Suprapubic skin (tissue), 4 donors: Measurements from ENCODE around the gene LRBA. TPM values are rescaled to one million over a fixed set of nuclear protein-coding genes. Genes with fewer than 3 reads are reported as not detected.
A peak's percentile ranks its signal among the peaks of the same experiment; 100 is the strongest.

Experiments
- DNase-seq, 2 donors: peaks; one replicate each; pipeline ENCODE4 v3.0.0-alpha.2; 2019; ENCODE audit warnings: low spot score in 2 of 2
- H3K27ac ChIP-seq: fragments of 200-600 bp; sonication (generic); one replicate; pipeline ENCODE4 v1.5.1; 2019
- H3K27me3 ChIP-seq: fragments of 200-600 bp; sonication (generic); one replicate; pipeline ENCODE4 v1.5.1; 2019
- H3K36me3 ChIP-seq: fragments of 200-600 bp; sonication (generic); one replicate; pipeline ENCODE4 v1.5.1; 2019
- H3K4me1 ChIP-seq: fragments of 200-600 bp; sonication (generic); one replicate; pipeline ENCODE4 v1.5.1; 2019
- H3K4me3 ChIP-seq: fragments of 200-600 bp; sonication (generic); one replicate; pipeline ENCODE4 v1.5.1; 2019; ENCODE audit warnings: mild to moderate bottlenecking
- H3K9me3 ChIP-seq: fragments of 200-600 bp; sonication (generic); one replicate; pipeline ENCODE4 v1.5.1; 2019
- EP300 ChIP-seq: sonication (generic); formaldehyde crosslinking; IDR thresholded peaks from one replicate; pipeline ENCODE4 v1.6.1; 2017; ENCODE audit warnings: antibody characterized with exemption
- POLR2A ChIP-seq, 2 donors: fragments of 450-650 bp; IDR thresholded peaks; one replicate each; pipeline ENCODE4 v1.6.1; 2017; ENCODE audit warnings: antibody characterized with exemption in 2 of 2, mild to moderate bottlenecking in 2 of 2, moderate library complexity in 2 of 2
- POLR2AphosphoS5 ChIP-seq, 3 donors: sonication (generic); formaldehyde crosslinking; IDR thresholded peaks; one replicate each; pipeline ENCODE4 v1.6.1; 2017; ENCODE audit warnings: antibody characterized with exemption in 3 of 3
- WGBS: methylation state at CpG from one replicate; pipeline ENCODE4 v1.1.5; 2018; 5-methylcytosine and 5-hydroxymethylcytosine counted together
- total RNA-seq, 4 donors: library from RNA; depleted of rRNA; stranded (reverse); fragments of >200 nt; gene quantifications; one replicate each; pipeline ENCODE4 v1.1.0, GENCODE V29; 2016
- TF ChIP-seq, protein P1 (sequence below), 2 donors: fragments of 200-600 bp in 1 of 2; fragments of 450-650 bp in 1 of 2; sonication (generic) in 1 of 2; IDR thresholded peaks; one replicate each; pipeline ENCODE4 v1.5.1; 2016 to 2019; ENCODE audit warnings: antibody characterized with exemption in 2 of 2, mild to moderate bottlenecking in 1 of 2, moderate library complexity in 1 of 2

LRBA gene
- total RNA-seq, 4 donors from 2014 or later: 64.6 to 128 (median 81.0) TPM

DNA sequence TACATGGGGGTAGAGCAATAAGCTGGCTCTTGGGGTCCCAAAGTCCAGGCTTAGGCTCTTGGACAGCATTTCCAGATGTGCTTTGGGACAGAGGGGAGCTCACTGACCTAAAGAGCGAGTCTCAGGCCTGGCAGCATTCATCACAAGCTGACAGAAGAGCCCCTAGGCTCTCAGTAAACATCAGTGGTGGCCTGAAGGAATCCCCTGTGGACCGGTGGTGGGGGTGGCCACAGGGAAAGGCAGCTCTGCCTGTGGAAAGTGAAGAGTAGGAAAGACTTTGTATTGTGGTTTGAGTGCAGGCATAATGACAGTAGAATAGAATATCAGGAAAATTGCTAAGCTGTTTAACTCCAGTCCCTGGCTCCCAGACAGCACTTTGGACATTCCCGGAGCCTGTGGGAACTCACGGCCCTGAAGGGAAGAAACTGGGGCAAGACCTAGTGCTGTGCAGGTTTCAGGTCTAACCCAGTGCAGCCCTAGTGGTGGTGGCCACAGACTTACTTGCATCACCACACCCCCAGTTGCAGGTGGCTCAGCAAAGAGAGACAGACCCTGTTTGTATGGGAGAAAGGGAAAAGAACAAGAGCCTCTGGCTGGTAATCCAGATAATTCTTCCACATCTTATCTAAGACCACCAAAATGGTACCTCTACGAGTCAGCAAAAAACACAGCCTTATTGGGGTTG lies 291.2 kb downstream of the LRBA start:
- peaks cover 21% of the 10 kb centered on the region for H3K4me1 ChIP-seq
- H3K36me3 ChIP-seq: peaks cover 7% of the 10 kb centered on the region
- no peaks in the 10 kb centered on the region for H3K9me3 ChIP-seq
- no peak overlapping the region for H3K4me3 ChIP-seq
- WGBS: 95% methylated on average over 5 of the region's 5 CpGs
- no peak for DNase-seq
- H3K27me3 ChIP-seq: no peaks in the 10 kb centered on the region
- no peak overlapping the region for H3K27ac ChIP-seq
- TF ChIP-seq POLR2A (IDR thresholded peaks at IDR 0.05): no peak
- TF ChIP-seq POLR2AphosphoS5 (IDR thresholded peaks at IDR 0.05): no peak
- no peak for TF ChIP-seq EP300
- TF ChIP-seq, protein P1, sequence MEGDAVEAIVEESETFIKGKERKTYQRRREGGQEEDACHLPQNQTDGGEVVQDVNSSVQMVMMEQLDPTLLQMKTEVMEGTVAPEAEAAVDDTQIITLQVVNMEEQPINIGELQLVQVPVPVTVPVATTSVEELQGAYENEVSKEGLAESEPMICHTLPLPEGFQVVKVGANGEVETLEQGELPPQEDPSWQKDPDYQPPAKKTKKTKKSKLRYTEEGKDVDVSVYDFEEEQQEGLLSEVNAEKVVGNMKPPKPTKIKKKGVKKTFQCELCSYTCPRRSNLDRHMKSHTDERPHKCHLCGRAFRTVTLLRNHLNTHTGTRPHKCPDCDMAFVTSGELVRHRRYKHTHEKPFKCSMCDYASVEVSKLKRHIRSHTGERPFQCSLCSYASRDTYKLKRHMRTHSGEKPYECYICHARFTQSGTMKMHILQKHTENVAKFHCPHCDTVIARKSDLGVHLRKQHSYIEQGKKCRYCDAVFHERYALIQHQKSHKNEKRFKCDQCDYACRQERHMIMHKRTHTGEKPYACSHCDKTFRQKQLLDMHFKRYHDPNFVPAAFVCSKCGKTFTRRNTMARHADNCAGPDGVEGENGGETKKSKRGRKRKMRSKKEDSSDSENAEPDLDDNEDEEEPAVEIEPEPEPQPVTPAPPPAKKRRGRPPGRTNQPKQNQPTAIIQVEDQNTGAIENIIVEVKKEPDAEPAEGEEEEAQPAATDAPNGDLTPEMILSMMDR (IDR thresholded peaks at IDR 0.05): no peak

DNA sequence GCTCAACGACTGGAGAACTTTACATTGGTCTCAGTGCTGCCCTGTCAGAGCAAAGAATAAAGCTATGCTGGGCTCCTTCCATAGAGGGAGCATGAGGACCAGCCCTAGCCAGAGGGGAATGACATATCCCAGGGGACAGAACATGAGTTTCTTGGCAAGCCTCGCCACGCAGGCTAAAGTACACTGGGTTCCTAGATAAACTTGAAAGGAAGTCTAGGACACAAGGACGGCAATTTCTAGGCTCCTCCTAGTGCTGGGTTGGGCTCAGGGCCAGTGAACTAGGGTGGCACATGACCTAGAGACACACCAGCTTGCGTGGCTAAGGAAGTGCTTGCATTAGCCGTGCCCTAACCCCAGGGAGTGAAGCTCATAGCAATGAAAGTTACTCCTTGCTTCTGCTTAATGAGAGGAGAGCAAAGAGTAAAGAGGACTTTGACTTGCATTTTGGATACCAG lies 292.1 kb downstream of the LRBA start:
- H3K9me3 ChIP-seq: no peaks in the 10 kb centered on the region
- H3K36me3 ChIP-seq: peaks cover 6% of the 10 kb centered on the region
- H3K27ac ChIP-seq: no peak overlapping the region
- H3K4me1 ChIP-seq: peaks cover 21% of the 10 kb centered on the region
- 19% methylated on average over 3 of the region's 6 CpGs for WGBS
- TF ChIP-seq POLR2A (IDR thresholded peaks at IDR 0.05): no peak
- peak in 1 of 3 donors; percentile 36 for TF ChIP-seq POLR2AphosphoS5 (IDR thresholded peaks at IDR 0.05)
- peak; percentile 80 to 81 for DNase-seq
- no peak overlapping the region for H3K4me3 ChIP-seq
- H3K27me3 ChIP-seq: no peaks in the 10 kb centered on the region

DNA sequence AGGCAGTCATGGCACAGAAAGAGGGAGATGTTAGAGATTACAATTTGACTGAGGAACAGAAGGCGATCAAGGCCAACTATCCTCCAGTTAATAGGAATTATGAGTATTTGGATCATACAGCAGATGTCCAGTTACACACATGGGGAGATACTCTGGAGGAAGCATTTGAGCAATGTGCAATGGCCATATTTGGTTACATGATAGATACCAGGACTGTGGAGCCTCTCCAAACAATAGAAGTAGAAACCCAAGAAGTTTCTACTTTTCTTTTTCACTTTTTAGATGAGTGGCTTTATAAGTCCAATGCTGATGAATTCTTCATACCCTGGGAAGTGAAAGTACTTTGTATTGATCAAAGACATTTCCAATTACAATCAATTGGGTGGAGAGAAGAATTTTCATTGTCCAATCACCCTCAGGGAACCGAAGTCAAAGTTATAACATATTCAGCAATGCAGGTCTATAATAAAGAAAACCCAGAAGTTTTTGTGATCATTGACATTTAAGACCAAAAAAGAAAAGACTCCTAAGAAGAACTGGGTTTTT lies 294.0 kb downstream of the LRBA start:
- Histone ChIP-seq H3K4me1 (peaks cover 21% of the 10 kb centered on the region), H3K9me3 (no peaks in the 10 kb centered on the region), H3K27me3 (no peaks in the 10 kb centered on the region), H3K36me3 (peaks cover under 1% of the 10 kb centered on the region), H3K4me3 (no peak overlapping the region), H3K27ac (no peak overlapping the region)
- 94% methylated on average over 2 of the region's 2 CpGs for WGBS
- no peak for DNase-seq
- TF ChIP-seq EP300: no peak

DNA sequence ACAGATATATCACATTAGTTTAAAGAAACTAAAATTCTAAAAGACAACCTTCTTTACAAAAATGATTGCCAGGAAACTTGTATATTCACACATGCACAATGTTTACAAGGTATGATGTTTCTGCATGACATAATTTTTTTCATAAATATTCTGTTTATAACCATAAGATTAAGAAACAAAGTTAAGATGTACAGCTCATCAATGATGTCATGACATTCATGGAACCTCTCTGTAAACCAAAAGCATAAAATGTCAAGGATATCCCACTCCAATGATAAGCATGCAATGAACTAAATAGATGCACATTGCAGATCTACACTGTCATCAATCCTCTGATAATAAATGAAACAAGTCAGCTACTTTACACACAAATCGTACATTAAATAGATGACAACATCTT lies 297.1 kb downstream of the LRBA start:
- TF ChIP-seq, protein P1 (IDR thresholded peaks at IDR 0.05): no peak
- no peak for TF ChIP-seq POLR2A (IDR thresholded peaks at IDR 0.05)
- TF ChIP-seq EP300: no peak
- TF ChIP-seq POLR2AphosphoS5 (IDR thresholded peaks at IDR 0.05): no peak
- H3K9me3 ChIP-seq: no peaks in the 10 kb centered on the region
- H3K27me3 ChIP-seq: no peaks in the 10 kb centered on the region
- no peak for DNase-seq
- H3K27ac ChIP-seq: no peak overlapping the region
- H3K36me3 ChIP-seq: no peaks in the 10 kb centered on the region
- 93% methylated on average over 1 of the region's 1 CpG for WGBS
- H3K4me3 ChIP-seq: no peak overlapping the region
- peaks cover 8% of the 10 kb centered on the region for H3K4me1 ChIP-seq

DNA sequence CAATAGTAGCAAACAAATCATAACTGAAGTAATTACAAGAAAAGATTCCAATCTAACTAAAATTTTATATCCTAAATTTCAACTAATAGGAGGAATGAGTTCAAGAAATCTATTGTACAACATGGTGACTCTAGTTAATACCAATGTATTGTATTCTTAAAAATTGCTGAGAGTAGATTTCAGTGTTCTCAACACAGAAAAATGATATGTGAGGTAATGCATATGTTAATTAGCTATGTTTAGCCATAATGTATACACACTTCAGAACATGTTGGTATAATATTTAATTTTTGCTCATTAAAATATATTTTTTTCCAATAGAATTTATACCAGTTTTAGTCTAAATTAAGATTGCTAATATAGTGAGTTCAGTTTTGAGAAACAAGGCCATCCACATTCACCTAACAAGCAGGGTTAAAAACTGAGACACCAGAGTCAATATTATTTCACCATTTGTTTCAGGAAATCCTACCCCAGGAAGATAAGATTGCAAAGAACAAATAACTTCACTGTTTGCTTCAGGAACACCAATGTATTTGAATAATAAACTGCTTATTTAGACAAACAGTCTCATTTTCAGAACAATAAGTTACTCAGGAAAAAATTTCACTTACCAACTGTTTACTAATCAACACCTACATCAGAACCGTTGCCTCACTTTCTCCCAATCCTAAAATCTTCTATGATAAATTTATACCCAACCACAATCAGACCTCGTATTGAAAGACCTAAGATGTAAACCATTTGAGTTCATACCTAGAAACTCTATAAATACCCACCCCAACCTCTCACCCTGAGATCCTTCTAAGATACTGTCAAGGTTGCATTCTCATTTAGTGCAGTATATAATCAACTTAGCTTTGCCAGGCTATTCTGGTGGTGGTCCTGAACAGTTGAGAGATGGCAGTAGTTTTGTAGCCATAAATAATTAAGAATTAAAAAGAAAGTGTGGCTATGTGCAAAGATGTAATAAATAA lies 300.3 kb downstream of the LRBA start:
- WGBS: 87% methylated on average over 2 of the region's 2 CpGs
- no peak for DNase-seq

More for the DNA sequence above, 300.3 kb downstream of the LRBA start:
- Histone ChIP-seq H3K27ac (no peak overlapping the region), H3K9me3 (no peaks in the 10 kb centered on the region), H3K4me3 (no peak overlapping the region), H3K4me1 (no peaks in the 10 kb centered on the region), H3K36me3 (no peaks in the 10 kb centered on the region), H3K27me3 (no peaks in the 10 kb centered on the region)
- TF ChIP-seq, protein P1 (IDR thresholded peaks at IDR 0.05): no peak
- TF ChIP-seq POLR2AphosphoS5 (IDR thresholded peaks at IDR 0.05): no peak
- no peak for TF ChIP-seq POLR2A (IDR thresholded peaks at IDR 0.05)
